HG03108 (cell line): ENCODE data around the gene L3MBTL2.
"Not testable (repeated sequence)": the region's sequence is repeated elsewhere in the genome, so short reads cannot be mapped to it uniquely, and the experiment has no call there.

Experiments
- ATAC-seq: cut with Tn5 transposase; IDR thresholded peaks from one replicate; pipeline ENCODE4 v1.9.1; 2021; ENCODE audit warnings: moderate library complexity; ENCODE audit not compliant: unreplicated experiment

The L3MBTL2 gene

DNA sequence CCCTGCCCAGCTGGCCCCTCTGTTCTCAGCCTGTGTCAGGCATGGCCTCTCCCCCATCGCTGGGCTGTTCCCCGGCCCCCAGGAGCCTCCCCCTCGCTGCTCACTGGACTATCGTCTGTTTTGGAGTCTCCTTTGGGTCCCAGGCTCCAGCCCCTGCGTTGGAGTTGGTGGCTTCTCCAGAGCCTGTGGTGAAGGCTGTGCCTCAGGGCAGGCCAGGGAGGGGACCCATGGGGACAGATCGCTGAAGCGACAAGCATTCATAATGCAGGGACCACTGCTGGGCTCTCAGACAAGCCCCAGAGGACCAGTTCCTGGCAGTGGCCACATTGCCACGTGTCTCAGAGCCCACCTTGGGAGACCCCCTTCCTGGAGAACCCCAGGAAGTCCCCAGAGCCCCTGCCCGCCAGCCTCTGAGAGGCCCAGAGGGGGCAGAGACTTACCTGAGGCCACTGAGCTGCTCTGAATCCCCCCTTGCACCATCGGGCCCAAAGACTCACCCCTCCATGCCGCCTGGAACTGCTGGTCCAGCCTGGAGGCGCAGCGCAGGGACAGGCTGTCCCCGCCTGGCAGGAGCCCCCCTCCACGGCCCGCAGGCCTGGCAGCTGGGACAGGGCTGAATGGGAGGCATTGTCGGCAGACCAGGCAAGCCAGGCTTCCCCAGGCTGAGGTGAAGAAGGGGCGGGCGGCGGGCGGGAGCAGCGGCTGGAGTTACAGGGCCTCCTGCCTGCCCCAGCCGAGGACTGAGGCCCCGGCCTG is 35.4 kb downstream of the L3MBTL2 start, which contains the start of gene CHADL:
Gene CHADL (minus strand): TSS at position 555 of the 756 bp plus-strand sequence. CDS start 50 bp downstream, at position 505.
- ATAC-seq = no peak

- ATAC-seq = no peak
These were observed 36.1 kb downstream of the L3MBTL2 start for GRCh38 chr22:41241133-41241676.

DNA sequence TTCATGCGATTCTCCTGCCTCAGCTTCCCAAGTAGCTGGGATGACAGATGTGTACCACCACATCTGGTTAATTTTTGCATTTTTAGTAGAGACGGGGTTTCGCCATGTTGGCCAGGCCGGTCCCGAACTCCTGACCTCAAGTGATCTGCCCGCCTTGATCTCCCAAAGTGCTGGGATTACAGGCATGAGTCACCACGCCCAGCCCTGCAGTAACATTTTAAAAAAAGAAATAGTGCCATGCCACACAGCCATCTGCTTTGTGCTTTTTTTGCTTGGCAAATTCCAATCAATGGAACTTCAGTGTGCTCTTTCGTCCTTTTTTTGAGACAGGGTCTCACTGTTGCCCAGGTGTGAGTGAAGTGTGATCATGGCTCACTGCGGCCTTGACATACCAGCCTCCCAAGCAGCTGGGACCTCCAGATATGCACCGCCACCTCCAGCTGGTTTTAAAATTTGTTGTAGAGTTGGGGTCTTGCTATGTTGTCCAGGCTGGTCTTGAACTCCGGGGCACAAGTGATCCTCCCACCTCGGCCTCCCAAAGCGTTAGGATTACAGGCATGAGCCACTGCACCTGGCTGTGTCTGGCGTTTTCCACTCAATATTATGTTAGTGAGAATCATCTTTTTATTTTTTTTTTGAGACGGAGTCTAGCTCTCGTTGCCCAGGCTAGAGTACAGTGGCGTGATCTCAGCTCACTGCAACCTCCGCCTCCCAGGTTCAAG is 37.4 kb downstream of the L3MBTL2 start:
- no peak for ATAC-seq

DNA sequence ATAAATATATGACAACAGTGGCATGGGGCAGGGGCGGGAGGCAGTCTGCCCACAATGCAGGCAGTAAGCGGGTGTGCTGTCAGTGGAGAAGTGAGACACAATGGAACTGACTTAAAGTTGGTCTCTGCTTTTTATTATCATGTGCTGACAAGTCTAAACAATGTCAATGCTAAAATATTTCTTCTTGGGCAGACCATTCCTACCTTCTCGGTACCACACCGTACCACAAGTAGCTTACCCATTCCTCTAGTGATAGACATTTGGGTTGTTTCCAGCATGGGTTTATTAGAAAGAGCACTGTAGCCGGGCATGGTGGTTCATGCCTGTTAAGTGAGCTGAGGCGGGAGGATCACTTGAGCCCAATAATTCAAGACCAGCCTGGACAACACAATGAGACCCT is 38.2 kb downstream of the L3MBTL2 start:
- ATAC-seq = no peak

DNA sequence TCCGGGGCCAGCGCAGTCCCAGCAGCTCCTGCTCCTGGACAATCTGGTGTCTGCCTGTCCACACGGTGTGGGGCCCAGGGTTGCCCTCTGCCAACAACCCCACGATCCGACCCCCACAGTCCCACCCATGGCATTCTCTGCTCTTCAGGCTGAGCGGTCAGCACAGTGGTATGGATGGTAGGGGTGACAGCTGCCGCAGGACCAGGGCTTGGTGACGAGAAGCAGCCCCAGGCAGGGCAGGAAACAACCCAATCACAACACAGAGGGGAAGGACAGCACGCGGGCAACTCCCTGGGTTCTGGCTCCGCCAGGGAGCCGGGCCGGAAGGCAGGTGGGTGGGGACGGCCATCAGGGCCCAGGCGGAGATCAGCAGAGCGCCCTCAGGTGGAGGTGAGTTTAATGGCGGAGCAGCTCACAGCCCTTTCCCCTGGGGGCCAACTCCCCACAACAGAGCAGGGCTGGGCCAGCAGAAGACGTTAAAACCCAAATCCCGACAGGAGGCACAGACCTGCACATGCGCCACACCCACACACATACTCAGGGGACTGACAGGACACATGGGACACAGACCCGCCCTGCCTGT is 40.9 kb downstream of the L3MBTL2 start:
- ATAC-seq = no peak

DNA sequence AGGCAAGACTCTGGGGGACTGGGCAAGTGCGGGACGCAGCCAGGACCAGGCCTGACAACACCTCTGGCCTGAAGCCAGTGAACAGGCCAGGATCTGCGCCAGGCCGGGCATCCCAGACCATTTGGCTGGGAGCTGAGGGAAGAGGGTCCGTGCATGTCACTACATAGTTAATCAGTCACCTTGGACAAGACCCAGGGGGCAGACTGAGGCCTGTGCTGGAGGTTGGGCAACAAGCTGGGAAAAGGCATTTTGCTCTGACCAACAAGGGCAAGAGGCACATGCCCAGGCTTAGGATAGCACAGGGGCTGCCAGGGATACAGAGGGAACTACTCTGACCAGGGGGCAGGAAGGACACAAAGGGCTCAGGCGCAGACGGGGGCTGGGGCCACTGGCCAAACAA is 42.6 kb downstream of the L3MBTL2 start:
- no peak for ATAC-seq

DNA sequence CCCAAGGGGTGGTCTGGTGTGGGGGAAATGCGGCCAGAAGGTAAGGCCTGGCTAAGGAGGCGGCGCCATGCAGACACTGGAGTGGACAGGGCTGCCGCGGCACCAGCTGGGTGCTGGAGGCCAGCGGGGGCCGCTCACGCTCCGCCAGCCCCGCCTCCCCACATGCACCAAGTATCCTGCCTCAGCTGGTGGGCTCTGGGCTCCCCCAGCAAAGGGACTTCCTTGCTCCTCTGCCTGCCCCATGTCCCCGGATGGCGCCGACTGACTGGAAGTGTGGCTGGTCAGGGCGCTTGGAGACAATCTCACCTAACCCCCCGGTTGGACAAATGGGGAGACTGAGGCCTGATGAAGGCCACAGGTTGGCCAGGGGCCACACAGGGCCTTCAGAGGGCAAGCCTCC is 43.2 kb downstream of the L3MBTL2 start:
- ATAC-seq = no peak

- ATAC-seq = no peak
These were observed 43.6 kb downstream of the L3MBTL2 start for GRCh38 chr22:41248758-41249157.

DNA sequence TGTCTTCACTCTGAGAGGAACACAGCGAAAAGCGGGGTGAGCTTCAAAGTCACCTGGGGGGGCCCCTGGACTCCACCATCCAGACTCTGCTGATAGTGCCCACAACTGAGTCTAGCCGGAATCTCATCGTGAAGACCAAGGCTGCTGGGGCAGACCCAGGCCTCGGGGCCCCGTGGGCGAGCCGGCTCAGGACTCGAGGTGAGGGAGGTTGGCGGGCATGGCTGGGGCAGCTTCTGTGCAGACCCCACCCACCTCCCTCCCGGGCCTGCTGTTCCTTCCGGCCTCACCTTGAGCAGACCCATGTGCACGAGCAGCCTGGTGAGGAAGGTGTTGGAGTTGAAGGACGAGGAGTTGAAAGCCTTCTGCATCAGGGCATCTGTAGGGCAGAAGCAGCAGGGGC is 44.3 kb downstream of the L3MBTL2 start:
- ATAC-seq = no peak

DNA sequence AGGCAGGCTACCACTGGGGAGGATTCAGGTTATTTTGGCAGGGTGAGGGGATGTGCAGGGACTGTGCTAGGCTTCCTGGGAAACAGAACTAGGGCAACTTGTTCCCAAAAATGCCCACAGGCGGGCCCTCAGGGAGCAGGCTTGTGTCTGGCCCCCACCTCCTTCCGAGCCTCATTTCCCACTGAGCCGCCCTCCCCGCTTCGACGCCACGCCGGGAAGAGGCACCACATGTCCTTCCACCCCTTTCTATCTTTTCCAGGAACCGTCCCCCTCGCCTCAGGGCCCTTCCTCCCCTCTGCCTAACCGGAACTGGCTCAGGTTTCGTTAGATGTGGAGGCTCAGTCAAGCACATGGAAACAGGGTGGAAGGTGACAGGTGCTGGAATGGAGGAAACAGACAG is 45.0 kb downstream of the L3MBTL2 start:
- no peak for ATAC-seq

DNA sequence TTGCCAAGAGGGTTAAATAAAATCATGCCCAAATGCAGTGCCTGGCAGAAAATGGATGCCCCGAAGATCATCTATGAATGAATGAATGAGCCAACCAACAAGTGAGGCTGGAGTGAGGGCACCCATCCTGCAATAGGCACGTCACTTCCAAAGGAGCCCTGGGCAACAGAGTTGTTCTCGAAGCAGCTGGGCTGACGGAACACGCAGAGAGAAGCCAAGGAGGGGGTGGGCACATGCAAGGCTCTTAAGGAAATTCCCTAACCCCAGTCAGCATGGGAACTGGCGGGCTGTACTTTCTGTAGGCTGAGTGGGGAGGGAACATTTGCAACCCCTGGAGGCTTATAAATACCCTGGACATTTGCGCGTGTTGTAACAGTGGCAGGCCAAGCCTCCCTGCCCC is 47.3 kb downstream of the L3MBTL2 start:
- ATAC-seq = no peak

DNA sequence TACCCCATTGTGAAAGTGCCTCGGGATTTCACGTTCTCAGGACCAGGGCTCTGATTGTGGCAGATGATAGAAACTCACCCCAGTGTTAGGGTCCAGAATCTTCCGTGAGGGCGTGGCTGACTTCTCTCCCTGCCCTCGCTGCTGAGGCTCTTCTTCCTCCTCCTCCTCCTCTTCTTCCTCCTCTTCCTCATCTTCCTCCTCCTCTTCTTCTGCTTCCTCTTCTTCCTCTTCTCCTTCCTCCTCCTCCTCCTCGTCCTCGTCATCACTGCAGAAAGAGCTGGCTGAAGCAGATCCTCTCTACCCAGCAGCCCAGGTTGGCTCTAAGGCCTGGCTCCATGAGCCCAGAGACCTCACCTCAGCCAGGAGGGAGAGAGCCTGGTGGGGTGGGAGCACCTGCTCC is 49.1 kb downstream of the L3MBTL2 start:
- ATAC-seq = no peak

- no peak for ATAC-seq
These were observed 51.4 kb downstream of the L3MBTL2 start for GRCh38 chr22:41256254-41257253.

DNA sequence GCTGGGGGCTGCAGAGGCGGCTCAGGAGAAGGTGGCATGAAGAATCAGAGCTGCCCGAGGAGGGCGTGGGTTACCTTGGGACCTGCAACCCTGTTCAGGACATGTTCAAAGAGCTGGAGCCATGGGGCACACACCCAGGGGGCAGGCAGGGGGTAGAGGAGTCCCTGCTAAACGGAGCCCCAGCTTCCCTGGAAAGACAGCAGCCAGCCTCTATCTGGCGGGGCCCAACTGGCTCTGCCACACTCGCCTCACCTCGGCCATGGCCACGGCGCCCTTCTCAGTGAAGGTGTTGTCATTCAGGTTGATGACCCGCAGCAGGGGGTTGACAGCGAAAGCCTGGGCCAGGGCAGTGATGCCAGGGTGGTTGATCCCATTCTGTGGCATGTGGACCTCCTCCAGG is 52.6 kb downstream of the L3MBTL2 start:
- no peak for ATAC-seq

GRCh38 chr22:41259756-41260155 is 54.6 kb downstream of the L3MBTL2 start:
- ATAC-seq = not testable (repeated sequence)

DNA sequence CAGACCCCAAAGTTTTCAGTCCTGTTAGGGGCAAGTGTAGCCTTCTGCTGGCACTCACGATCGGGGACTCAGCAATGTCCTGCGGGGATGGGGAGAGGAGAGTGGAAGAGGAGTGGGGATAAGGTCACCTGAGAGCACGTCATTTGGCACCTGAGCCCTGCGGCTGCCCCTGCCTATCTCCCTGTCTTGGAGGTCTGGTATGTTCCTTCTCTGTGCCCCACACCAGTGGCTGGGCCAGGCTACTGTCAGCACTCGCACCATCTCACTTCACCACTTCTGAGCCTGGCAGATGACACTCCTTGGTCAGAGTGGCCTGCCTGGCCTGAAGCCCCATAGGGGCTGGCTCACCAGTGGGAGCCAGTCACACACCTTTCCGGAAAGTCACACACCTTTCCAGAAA is 55.8 kb downstream of the L3MBTL2 start:
- no peak for ATAC-seq

GRCh38 chr22:41261541-41262249 is 56.6 kb downstream of the L3MBTL2 start:
- ATAC-seq = no peak

- ATAC-seq = no peak
These were observed 57.2 kb downstream of the L3MBTL2 start for GRCh38 chr22:41262250-41262765.

GRCh38 chr22:41263704-41264103 is 58.6 kb downstream of the L3MBTL2 start:
- no peak for ATAC-seq
